MM.1S (cell line): Measurements from ENCODE around the gene CROCC2.

Source experiments
- CTCF ChIP-seq: fragments of 300-600 bp; sonication (generic); IDR thresholded peaks from 2 replicates; pipeline ENCODE4 v1.5.1; 2016; ENCODE audit warnings: antibody characterized with exemption, low read length, mixed read lengths
- EZH2phosphoT487 ChIP-seq: fragments of 300-600 bp; sonication (generic); IDR thresholded peaks from 2 replicates; pipeline ENCODE4 v1.6.1; 2018; ENCODE audit warnings: antibody characterized with exemption, low read length

GRCh38 chr2:240967681-240968621 is 61.8 kb downstream of the CROCC2 start:
- TF ChIP-seq EZH2phosphoT487 (no peak), CTCF (no peak)
